Measurements from ENCODE around the gene KRT85.

The KRT85 gene

DNA sequence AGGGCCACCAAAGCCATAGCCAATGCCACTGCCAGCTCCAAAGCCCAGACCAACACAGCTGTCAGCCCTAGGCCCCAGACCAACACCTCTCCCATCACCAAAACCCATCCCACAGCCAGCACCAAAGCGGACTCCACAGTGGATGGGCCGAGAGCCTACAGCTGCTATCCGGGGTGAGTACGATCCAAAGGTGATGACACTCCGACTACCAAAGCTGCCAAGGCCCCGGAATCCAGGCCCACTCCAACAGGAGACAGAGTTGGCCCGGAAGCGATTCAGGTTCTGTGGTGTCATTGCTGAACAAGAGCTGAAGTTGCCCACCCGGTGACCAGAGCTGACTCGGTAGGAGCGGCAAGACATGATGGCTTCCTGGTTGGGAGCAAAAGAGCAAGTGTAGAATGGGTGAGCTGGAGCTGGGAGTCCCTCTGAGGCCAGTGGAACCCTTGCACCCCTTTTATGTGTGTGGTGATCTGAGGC, 18.0 kb upstream of the KRT85 start, which contains the start of gene KRT84:
TSS of gene KRT84 (minus strand) at position 427 of the 477 bp plus-strand sequence. CDS start at position 360, 67 bp downstream.
- no peaks in the 10 kb centered on the region for H3F3A ChIP-seq (ENCODE audit: insufficient read depth, low read length)
- no peaks in the 10 kb centered on the region for H3K9me2 ChIP-seq (replicated peaks; ENCODE audit: insufficient read depth, low read length)
- no peak for DNase-seq
- H3K79me2 ChIP-seq (ENCODE audit: low read length) = no peaks in the 10 kb centered on the region
- no peaks in the 10 kb centered on the region for H4K20me1 ChIP-seq (ENCODE audit: insufficient read depth, low read length)
- H3K9ac ChIP-seq (ENCODE audit: low read length) = no peak within 1 kb of the TSS
- H2AFZ ChIP-seq (ENCODE audit: low read length) = no peak within 1 kb of the TSS
- H3K4me3 ChIP-seq (ENCODE audit: low read length) = no peak within 1 kb of the TSS
- TF ChIP-seq EZH2 (optimal IDR thresholded peaks at IDR 0.05; ENCODE audit: low read depth, low read length) = no peak
- no peak for TF ChIP-seq CTCF (IDR thresholded peaks at IDR 0.05; ENCODE audit: low read length)
- no peak for TF ChIP-seq EZH2phosphoT487 (IDR thresholded peaks at IDR 0.05; ENCODE audit: low read length)
- no peaks in the 10 kb centered on the region for H3K9me3 ChIP-seq (replicated peaks; ENCODE audit: insufficient read depth, low read length)
- peaks cover 90% of the 10 kb centered on the region for H3K27me3 ChIP-seq (replicated peaks; ENCODE audit: insufficient read depth, low read length)
- no peaks in the 10 kb centered on the region for H3K36me3 ChIP-seq (replicated peaks; ENCODE audit: insufficient read depth, low read length)
- H3K4me2 ChIP-seq (ENCODE audit: low read depth, low read length) = no peak within 1 kb of the TSS
- H3K27ac ChIP-seq (ENCODE audit: low read length) = no peak within 1 kb of the TSS
- no peaks in the 10 kb centered on the region for H3K4me1 ChIP-seq (ENCODE audit: low read length)

GRCh38 chr12:52383331-52383730, 16.1 kb upstream of the KRT85 start:
- Histone ChIP-seq H3K27ac (ENCODE audit: low read length) (no peak overlapping the region), H3K9ac (ENCODE audit: low read length) (no peak overlapping the region), H3F3A (ENCODE audit: insufficient read depth, low read length) (no peaks in the 10 kb centered on the region), H3K27me3 (replicated peaks; ENCODE audit: insufficient read depth, low read length) (peaks cover 91% of the 10 kb centered on the region), H3K9me3 (replicated peaks; ENCODE audit: insufficient read depth, low read length) (no peaks in the 10 kb centered on the region), H3K4me2 (ENCODE audit: low read depth, low read length) (no peak overlapping the region), H3K36me3 (replicated peaks; ENCODE audit: insufficient read depth, low read length) (no peaks in the 10 kb centered on the region), H3K79me2 (ENCODE audit: low read length) (no peaks in the 10 kb centered on the region), H4K20me1 (ENCODE audit: insufficient read depth, low read length) (no peaks in the 10 kb centered on the region), H2AFZ (ENCODE audit: low read length) (no peak overlapping the region), H3K4me3 (ENCODE audit: low read length) (no peak overlapping the region), H3K9me2 (replicated peaks; ENCODE audit: insufficient read depth, low read length) (no peaks in the 10 kb centered on the region), H3K4me1 (ENCODE audit: low read length) (no peaks in the 10 kb centered on the region)
- no peak for DNase-seq
- no peak for TF ChIP-seq EZH2phosphoT487 (IDR thresholded peaks at IDR 0.05; ENCODE audit: low read length)

DNA sequence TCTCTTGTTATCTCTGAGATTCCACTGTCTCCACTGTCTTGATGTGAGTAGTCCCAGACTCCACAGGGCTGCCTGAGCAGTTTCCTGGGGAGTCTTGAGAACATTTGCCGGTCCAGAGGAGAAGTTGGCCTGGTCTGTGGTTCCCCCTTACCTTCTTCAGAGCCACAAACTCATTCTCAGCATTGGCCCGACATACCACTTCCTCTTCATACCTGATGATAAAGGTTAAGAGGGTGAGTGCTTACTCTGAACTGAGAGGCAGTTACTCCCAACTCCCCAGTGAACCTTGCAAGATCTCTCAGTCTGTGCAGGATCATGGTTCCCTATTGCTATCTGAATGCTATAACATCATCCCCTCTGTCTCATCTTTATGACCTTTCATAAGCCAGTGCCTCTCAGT, 15.6 kb upstream of the KRT85 start:
- H3K79me2 ChIP-seq (ENCODE audit: low read length) = no peaks in the 10 kb centered on the region
- TF ChIP-seq EZH2phosphoT487 (IDR thresholded peaks at IDR 0.05; ENCODE audit: low read length) (no peak), EZH2 (optimal IDR thresholded peaks at IDR 0.05; ENCODE audit: low read depth, low read length) (no peak), CTCF (IDR thresholded peaks at IDR 0.05; ENCODE audit: low read length) (no peak)
- no peak overlapping the region for H3K4me3 ChIP-seq (ENCODE audit: low read length)
- no peaks in the 10 kb centered on the region for H3F3A ChIP-seq (ENCODE audit: insufficient read depth, low read length)
- no peak overlapping the region for H3K27ac ChIP-seq (ENCODE audit: low read length)
- no peaks in the 10 kb centered on the region for H3K9me2 ChIP-seq (replicated peaks; ENCODE audit: insufficient read depth, low read length)
- H3K36me3 ChIP-seq (replicated peaks; ENCODE audit: insufficient read depth, low read length) = no peaks in the 10 kb centered on the region
- no peaks in the 10 kb centered on the region for H3K9me3 ChIP-seq (replicated peaks; ENCODE audit: insufficient read depth, low read length)
- no peak overlapping the region for H3K9ac ChIP-seq (ENCODE audit: low read length)
- H4K20me1 ChIP-seq (ENCODE audit: insufficient read depth, low read length) = no peaks in the 10 kb centered on the region
- no peak overlapping the region for H2AFZ ChIP-seq (ENCODE audit: low read length)
- H3K4me2 ChIP-seq (ENCODE audit: low read depth, low read length) = no peak overlapping the region
- no peak for DNase-seq
- H3K27me3 ChIP-seq (replicated peaks; ENCODE audit: insufficient read depth, low read length) = peaks cover 91% of the 10 kb centered on the region
- no peaks in the 10 kb centered on the region for H3K4me1 ChIP-seq (ENCODE audit: low read length)

DNA sequence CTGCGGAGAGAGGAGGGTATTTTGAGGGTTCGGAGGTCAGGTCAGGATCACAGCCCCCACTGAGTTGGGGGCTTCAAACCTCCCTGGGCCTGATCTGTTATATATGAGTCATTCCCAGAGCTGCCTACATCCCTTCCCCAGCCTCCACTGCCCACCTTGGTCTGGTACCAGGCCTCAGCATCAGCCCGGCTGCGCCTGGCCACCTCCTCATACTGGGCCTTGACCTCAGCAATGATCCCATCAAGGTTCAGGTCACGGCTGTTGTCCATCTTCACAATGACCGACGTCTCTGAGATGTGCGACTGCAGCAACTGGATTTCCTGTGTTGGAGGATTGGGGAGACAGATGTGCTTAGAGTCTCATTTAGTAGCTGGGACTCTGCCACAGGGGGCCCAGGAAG, 13.9 kb upstream of the KRT85 start:
- Histone ChIP-seq H2AFZ (ENCODE audit: low read length) (no peak overlapping the region), H3K4me3 (ENCODE audit: low read length) (no peak overlapping the region), H3K27me3 (replicated peaks; ENCODE audit: insufficient read depth, low read length) (peaks cover 87% of the 10 kb centered on the region), H3K4me1 (ENCODE audit: low read length) (no peaks in the 10 kb centered on the region), H3K9me3 (replicated peaks; ENCODE audit: insufficient read depth, low read length) (no peaks in the 10 kb centered on the region), H3K9me2 (replicated peaks; ENCODE audit: insufficient read depth, low read length) (no peaks in the 10 kb centered on the region), H3F3A (ENCODE audit: insufficient read depth, low read length) (no peaks in the 10 kb centered on the region), H3K27ac (ENCODE audit: low read length) (no peak overlapping the region), H3K4me2 (ENCODE audit: low read depth, low read length) (no peak overlapping the region), H3K36me3 (replicated peaks; ENCODE audit: insufficient read depth, low read length) (no peaks in the 10 kb centered on the region), H3K79me2 (ENCODE audit: low read length) (no peaks in the 10 kb centered on the region), H4K20me1 (ENCODE audit: insufficient read depth, low read length) (no peaks in the 10 kb centered on the region), H3K9ac (ENCODE audit: low read length) (no peak overlapping the region)
- no peak for TF ChIP-seq EZH2phosphoT487 (IDR thresholded peaks at IDR 0.05; ENCODE audit: low read length)
- no peak for TF ChIP-seq EZH2 (optimal IDR thresholded peaks at IDR 0.05; ENCODE audit: low read depth, low read length)
- TF ChIP-seq CTCF (IDR thresholded peaks at IDR 0.05; ENCODE audit: low read length) = no peak
- no peak for DNase-seq
